HG03064 (cell line): ENCODE data around the gene SULT4A1.

ENCODE experiments used
- ATAC-seq: cut with Tn5 transposase; IDR thresholded peaks from one replicate; pipeline ENCODE4 v1.9.1; 2021; ENCODE audit warnings: low read depth; ENCODE audit not compliant: unreplicated experiment

SULT4A1 gene

DNA sequence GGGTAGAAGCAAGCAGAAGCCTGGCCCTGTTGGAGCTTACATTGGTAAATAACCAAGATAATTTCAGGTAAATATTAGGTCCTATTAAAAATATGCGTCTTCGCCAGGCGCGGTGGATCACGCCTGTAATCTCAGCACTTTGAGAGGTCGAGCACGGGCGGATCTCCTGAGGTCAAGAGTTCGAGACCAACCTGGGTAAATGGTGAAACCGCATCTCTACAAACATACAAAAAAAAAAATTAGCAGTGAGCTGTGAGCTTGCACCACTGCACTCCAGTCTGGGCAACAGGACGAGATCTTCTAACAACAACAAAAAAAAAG lies 529 bp upstream of the SULT4A1 start:
- no peak for ATAC-seq

DNA sequence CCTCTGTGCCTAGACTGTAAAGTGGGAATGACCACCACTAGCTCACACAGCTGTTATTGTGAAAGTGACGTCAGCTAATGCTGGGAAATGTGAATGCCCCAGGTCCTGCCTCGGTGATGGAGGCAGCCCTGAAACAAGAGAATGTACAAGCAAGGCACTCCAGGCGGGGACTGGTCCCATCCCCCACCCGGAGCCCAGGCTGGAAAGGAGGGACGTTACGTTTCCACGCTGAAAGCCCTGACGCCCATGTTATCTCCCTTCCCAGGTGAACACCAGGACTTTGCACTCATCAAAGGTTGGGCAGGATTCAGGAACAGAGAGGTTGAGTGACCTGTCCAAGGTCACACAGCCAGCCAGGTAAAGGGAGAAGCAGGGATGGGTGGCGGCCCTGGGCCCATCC lies 784 bp downstream of the SULT4A1 start:
- no peak for ATAC-seq

- no peak for ATAC-seq
Measured at GRCh38 chr22:43860831-43861230, 1.5 kb downstream of the SULT4A1 start.

DNA sequence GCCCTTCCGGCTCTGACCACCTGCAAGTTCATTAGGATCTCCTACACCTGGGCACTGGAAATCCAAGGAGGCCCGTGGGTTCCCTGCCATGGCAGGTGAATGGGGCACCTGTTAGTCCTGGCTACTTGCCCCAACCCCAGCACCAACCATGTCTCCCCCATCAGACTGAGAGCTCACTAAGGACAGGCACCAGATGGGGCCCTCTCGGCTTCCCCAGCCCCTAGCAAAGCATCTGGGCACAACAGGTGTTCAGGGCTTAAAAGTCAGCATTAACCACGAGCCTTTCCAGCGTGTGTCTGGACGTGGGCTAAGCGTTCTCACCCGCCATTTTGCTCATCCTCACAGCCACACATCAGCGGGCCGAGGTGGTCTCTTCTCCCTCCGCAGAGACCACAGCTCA lies 2.2 kb downstream of the SULT4A1 start:
- ATAC-seq, result no peak

DNA sequence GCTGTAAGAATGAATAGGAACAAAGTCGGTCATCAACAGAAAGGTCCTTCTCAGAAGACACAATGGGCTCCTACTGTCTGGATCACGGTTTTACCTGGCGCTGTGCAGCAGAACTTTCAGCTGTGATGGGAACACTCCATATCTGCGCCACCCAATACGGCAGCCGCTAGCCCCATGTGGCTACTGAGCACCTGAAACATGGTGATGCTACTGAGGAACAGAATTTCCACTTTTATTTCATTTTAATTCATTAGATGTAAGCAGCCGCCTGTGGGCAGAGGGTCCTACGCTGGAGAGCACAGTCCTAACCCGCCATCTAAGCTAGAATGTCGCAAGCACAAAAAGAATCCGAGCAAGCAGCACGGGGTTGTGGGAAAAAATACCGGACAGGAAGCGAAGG lies 2.7 kb downstream of the SULT4A1 start:
- ATAC-seq, result no peak

DNA sequence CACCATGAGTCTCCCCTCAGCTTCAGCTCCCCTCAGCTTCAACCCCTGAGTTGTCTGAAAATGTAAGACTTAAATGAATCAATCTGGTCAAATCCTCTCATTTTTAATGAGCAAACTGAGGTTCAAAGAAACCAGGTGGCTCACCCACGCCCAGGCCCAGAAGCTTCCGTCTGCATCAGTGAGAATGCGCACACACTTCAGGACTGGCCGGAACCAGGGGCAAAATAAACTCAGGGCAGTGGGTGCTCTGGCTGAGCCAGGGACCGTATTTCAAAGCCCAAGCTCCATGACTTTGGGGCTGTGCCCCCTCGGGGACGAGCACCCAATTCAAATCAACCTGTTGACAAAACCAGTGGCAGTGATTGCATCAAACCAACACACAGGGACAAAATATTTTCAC lies 3.1 kb downstream of the SULT4A1 start:
- ATAC-seq, result no peak

- no peak for ATAC-seq
Measured at GRCh38 chr22:43858156-43858895, 4.0 kb downstream of the SULT4A1 start.

GRCh38 chr22:43857367-43857766 lies 4.9 kb downstream of the SULT4A1 start:
- no peak for ATAC-seq

DNA sequence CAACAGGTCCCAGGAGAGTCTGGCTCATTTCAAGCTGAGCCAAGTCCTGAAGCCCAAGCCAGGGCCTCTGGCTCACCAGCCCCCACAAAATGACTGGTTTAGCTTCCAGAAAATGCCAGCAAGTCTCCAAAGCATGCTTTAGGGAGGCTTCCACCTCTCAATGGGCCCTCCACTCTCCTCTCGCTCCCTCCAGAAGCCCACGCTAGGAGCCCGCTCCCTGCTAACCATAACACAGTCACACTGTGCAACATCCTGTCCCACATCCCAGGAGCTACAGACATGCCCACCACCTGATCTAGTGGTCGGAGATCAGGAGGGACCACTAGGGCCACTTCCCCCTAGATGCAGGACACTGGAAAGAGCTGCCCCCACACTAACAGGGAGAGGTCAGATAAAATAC lies 6.9 kb downstream of the SULT4A1 start:
- ATAC-seq, result no peak

GRCh38 chr22:43854786-43855271 lies 7.5 kb downstream of the SULT4A1 start:
- no peak for ATAC-seq

GRCh38 chr22:43854121-43854785 lies 8.1 kb downstream of the SULT4A1 start:
- ATAC-seq, result no peak

DNA sequence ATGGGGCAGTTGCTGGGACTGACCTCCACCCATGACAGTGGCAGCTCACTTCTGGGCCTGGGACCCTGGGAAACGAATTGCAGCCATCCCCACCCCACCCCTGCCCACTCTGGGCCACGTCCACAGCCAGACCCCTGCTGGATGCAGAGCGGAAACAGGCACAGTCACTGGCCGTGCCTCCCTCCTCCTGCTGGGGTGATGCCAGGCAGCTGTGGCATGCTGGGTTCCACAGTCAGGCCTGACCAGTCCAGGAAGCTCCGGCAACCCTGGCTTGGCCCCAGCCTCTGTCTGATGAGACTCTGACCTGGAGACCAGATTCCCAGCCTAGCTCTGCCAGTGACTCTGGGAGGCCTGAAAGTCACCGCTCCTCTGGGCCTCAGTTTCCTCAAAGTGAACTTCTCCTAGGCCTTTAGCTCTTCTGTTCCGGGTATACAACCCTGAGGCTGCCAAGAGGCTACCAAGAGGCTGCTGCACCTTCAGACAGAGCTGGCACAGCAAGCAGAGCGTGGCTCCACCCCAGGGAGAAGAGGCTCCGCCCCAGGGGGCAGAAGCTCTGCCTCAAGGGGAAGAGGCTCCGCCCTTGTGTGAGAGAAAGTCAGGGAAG lies 8.9 kb downstream of the SULT4A1 start:
- no peak for ATAC-seq

GRCh38 chr22:43852573-43853327 lies 9.6 kb downstream of the SULT4A1 start:
- no peak for ATAC-seq

- no peak for ATAC-seq
Measured at GRCh38 chr22:43851979-43852307, 10.4 kb downstream of the SULT4A1 start.

DNA sequence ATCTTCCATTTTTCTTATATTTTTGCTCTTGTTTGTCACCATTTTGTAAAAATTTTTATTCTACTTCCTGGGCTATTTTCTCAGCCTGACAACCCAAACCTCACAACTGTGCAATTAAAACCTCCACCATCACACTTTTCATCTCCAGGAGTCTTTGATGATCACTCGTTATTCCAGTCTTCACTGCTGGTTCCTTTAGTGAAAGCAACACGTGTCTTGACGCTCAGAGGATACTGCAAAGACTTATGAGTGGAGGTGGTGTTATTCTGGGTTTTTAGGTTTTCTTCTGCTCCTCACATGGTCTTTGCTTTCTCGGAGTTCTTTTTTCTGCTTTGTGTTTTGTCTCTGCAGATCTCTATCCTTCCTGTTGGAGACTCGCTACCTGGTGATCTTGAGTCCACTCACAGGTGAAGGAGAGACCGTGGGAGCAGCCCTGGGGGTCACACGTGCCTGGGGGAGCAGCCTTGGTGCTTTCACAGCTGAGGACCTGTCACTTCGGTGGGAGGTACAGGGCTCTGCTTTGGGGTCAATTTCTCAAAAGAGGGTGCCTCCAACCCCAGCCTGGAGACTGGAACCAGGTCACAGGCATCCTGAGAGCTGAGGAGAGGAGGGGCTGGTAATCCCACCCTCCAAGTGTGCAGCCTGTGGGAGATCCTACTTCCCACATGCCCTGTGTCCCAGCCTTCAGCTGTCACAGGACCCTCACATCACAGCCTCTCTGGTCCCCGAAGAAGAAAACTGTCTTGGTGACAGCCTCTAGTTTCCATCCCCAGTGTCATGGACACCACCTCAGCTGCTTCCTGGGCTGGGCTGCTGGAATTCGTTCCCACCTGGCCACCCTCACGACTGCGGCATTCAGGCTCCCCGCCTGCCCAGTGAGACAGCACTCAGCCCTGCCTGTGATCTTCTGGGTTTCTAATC lies 11.0 kb downstream of the SULT4A1 start:
- no peak for ATAC-seq

GRCh38 chr22:43850529-43850928 lies 11.8 kb downstream of the SULT4A1 start:
- no peak for ATAC-seq

- no peak for ATAC-seq
Measured at GRCh38 chr22:43849731-43850130, 12.6 kb downstream of the SULT4A1 start.

DNA sequence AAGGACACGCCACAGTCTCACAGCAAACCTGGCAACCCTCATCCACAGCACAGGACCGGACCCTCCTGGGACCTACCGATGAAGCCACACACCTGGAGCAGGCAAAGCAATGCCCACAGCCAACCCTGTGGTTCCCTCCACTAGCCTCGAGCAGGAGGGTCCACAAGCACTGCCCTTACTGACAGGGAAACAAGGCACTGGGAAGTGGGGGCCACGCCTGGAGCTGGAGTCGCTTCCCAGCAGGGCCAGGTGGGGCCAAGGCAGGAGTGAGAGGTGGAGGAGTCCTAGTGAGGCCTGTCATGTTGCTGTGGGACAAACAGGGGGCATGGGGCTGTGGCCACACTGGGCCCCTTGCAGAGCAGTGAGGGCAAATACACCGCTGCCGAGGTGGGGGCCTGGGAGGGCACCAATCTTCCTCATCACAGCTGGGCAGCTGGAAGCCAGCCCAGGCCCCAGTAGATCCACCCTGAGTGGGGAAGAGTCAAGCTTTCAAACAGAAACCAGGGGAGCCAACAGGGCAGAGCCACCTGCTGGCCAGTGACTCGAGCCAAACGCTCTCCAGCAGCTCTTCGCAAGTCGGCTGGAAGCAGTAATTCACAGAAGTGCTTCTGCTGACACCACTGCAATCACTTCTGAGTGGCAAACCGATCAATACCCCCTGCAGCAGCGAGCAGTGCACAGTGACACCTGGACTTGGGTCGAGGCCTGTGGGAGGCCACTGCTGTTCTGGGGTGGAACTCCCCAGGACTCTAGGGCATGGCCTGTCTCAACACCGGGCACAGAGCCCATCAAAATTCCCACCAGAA lies 13.7 kb downstream of the SULT4A1 start:
- no peak for ATAC-seq
